MV-4-11 (cell line): Measurements from ENCODE around the gene VTCN1.

Experiments
- DNase-seq: peaks from one replicate; lab custom pipeline; 2025; lab: John Stamatoyannopoulos, UW

VTCN1 gene

GRCh38 chr1:117209094-117209493 lies 1.6 kb downstream of the VTCN1 start:
- no peak for DNase-seq

GRCh38 chr1:117208580-117208979 lies 2.1 kb downstream of the VTCN1 start:
- no peak for DNase-seq

- DNase-seq: no peak
Measured at GRCh38 chr1:117205368-117205767, 5.4 kb downstream of the VTCN1 start.

DNA sequence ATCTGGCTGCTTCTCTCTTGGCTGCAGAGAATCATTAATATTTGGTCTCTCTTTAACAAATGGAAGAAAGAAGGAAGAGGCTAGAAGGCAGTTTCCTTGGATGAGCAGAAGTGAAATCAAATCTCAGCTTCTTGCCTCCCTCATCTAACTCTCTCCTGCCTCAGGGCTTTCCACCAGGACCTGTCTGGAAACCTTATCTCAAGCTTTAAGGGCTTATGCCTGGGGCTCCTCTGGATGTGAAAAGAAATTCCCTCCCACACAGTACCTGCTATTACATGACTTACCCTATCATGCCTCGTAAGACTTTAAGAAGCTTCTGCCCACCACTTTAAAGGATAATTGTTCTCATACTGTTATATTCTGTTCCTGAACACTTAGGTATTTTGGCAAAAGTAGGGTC lies 8.9 kb downstream of the VTCN1 start:
- no peak for DNase-seq

DNA sequence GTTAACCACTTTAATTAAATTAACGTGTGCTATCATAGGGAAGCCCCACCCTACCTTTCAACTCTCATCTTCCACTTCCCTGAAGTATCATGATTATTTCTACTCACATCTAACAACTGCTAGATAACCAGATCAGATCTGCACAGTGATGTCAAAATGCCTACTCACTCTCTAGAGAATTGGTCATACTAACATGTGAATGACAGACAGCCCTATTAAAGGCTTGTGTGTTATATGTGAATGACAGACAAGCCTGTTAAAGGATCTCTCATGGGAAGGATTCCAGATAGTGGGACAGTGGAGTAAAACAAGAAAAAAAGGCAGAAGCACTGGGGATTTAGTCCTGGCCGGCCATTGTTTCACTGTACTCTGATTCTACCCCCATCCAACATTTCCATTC lies 12.6 kb downstream of the VTCN1 start:
- no peak for DNase-seq

DNA sequence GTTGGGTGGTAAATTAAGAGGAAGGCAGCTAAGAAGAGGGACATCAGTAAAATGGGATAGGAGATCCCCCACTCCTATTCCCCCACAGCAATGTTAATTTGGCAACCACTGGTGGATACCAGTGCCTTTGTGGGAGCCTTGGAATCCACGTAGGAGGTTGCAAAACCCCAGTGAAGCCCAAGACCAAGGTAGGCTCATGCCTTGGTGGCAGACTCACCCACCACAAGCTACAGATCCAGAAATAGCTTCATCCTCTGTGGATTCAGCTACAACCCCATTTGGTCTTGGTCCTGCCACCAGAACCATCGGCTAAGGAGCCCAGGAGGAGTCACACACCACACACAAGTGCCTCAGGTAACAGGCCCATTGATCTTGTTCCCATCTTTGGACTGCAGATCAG lies 21.0 kb downstream of the VTCN1 start:
- no peak for DNase-seq

DNA sequence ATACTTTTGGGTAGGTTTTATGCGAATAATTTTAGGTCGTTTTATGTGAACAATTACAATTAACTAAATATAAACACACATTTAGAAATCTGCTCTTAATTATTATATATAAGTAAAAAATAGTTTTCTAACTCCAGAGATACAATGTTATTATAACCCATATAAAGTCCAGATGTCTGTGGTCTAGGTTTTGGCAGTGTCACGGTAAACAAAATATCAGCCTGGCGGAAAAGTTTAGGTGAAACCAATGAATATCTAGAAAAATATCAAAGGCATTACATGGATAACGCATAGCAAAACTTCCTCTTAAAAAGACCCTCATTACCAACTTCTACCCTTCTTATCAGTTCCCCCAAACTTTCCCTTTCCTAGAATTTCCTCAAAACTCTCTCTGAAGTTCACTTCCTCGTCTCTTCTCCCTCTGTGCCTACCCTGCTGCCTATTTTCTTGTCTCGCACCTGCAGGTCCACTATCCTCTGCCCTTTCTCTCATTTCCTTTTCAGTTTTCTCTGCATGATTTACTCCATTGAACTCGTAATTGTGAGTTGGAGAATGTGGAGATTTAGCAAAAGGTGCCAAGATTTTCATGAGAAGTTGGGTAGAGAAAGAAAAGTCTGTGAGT lies 21.8 kb downstream of the VTCN1 start:
- DNase-seq: no peak

DNA sequence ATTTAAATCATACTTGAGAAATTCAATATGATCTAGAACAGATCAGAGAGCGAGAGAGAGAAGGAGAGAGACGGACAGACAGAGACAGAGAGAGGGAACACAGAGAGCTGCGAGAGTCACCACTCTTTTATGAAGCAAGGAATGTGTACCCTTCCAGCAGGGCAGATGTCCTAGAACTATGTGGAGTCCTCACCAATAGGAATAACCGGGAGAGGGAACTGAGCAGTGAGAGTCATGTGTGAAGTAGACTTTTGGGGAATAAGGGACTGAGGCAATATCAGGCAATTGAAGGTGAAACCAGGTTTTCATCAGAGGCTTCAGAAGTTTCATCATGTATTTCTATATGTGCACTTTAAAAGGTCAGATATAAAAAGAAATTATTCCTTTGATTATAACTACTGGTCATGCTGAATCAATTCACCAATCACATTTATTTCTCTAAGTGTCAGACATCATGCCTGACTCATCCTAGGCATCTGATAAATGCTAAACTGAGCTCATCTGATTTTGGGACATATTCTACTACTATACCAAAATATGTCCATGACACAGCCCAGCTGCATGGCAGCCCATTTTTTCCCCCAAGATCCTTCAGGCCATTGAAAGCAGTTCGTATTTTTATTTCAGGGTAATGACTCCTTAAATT lies 22.4 kb downstream of the VTCN1 start:
- no peak for DNase-seq

DNA sequence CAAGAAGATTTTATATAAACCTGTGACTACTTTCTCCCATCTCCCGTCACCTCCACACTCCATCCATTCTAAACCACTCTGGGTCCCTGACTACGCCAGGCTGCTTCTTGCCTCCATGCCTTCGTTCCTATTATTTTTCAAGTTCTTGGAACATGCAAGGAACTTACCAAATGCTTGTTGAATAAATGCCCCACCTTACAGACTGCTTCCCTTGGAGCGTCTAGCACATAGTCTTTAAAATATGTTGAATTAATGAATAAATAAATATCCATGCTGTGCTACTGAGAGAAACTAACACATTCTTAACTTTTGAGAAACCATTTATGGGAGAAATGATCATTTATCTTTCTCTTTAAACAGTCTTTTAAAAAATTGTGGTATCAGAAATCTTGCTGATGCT lies 27.6 kb downstream of the VTCN1 start:
- no peak for DNase-seq

DNA sequence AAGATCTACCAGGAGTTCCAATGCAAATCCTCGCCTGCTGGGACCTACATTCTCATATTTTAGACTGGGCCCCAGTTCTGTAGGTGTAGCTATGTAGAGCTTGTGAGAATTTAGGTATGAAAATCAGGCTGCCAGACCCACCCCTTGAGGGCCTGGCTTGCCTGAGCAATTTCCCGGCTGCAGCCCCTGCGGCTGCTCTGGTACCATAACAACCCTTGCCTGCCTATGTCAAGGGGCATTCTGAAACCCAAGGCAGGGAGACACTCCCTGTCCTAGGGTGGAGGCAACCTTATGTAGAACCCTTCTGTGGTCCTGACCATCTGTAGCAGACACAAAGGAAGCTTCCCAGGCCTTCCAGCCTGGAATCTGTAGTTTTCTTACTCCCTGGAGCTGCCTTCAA lies 28.4 kb downstream of the VTCN1 start:
- DNase-seq: no peak

- peak; percentile 2 for DNase-seq
Measured at GRCh38 chr1:117181630-117182041, 29.1 kb downstream of the VTCN1 start.

- DNase-seq: no peak
Measured at GRCh38 chr1:117180147-117180967, 30.4 kb downstream of the VTCN1 start.

DNA sequence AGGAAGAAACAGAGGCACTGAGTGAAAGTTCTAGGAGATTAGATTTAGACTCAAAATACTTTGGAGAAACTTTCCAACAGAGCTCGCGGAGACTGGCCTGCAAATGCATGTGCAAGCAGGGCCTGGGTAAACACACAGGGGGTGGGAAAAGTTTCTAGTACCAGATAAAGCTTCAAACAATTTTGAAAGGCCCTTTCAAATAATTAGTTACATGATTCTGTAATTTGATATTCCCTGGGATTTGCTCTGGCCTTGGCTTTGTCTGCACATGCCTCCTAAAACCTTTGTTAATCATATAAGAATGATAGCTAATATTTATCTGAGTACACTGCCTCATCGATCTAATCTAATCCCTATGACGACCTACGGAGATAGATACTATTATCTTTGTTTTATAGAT lies 31.3 kb downstream of the VTCN1 start:
- no peak for DNase-seq

DNA sequence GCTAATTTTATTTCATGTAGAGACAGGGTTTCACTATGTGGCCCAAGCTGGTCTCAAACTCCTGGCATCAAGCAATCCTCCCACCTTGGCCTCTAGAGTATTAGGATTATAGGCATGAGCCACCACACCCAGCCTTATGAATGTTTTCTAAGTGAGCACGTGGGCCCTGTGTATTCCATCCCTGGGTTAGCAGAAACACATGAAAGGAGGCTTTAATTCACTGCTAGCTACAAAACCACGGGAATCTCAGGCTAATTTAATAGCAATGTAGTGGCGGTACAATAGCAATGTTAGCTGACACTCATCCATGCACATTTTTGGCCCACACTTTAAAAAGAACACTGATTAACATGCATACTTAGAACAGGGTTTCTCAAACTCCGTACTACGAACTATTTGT lies 32.0 kb downstream of the VTCN1 start:
- DNase-seq: no peak

- DNase-seq: no peak
Measured at GRCh38 chr1:117177376-117177775, 33.4 kb downstream of the VTCN1 start.

DNA sequence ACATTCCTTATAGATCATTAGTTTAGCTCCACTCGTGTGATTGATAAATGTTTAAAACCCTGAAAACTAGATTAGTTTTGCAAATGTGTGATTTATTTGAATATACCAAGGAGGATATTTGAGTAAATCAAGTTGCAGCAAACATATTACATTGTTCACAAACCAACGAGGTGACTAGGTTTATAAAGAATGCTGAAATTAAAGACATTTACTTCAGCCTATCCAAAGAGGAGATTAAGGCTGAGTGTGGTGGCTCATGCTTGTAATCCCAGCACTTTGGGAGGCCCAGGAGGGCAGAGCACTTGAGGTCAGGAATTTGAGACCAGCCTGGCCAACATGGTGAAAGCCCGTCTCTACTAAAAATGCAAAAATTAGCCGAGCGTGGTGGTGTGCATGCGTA lies 34.1 kb downstream of the VTCN1 start:
- DNase-seq: no peak

DNA sequence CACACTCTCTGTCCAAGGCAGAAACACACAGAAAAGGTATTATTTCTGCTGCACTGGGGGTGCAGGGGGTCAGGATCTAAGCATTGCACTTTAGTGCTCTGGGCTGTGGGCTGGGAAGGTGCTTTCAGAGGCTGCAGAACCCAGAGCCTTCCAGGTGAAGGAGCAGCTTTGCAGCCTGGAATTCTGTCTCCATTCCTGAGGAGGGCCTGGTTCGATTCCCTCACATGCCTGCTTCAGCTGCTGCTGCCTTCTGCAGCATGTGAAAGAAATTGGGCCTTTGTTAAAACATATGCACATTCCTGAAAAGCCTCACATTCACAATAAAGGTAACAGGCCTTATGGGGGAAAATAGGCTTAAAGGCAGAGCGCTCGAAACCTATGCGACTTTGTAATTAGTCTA lies 35.9 kb downstream of the VTCN1 start:
- no peak for DNase-seq

GRCh38 chr1:117173691-117174090 lies 37.0 kb downstream of the VTCN1 start:
- DNase-seq: no peak

- no peak for DNase-seq
Measured at GRCh38 chr1:117173006-117173405, 37.7 kb downstream of the VTCN1 start.

- DNase-seq: no peak
Measured at GRCh38 chr1:117171900-117172511, 38.7 kb downstream of the VTCN1 start.

- DNase-seq: no peak
Measured at GRCh38 chr1:117169871-117170596, 40.7 kb downstream of the VTCN1 start.

DNA sequence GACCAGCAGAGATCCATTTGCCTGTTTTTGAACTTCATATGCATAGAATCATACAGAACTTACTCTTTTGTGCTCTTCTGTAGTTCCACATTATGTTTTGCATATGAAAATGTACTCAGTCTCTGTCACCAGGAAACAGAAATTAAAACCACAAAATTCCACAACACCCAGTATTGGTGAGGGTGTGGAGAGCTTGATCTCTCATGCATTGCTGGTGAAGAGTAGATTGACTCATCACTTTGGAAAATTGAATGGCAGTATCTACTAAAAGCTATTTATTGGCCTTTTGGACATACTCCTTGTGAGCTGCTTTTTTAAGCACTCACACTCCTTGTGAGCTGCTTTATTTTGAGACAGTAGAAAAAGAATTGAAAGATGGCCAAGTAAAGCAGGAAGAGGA lies 43.3 kb downstream of the VTCN1 start:
- peak; percentile 2 for DNase-seq
